ENCODE data around the gene CFB.

The CFB gene

GRCh38 chr6:31948306-31948705, 2.4 kb downstream of the CFB start:
- no peak for DNase-seq (ENCODE audit: low read depth in 2 of 2)

- DNase-seq (ENCODE audit: low read depth in 2 of 2): no peak
These were observed 3.0 kb downstream of the CFB start for GRCh38 chr6:31948753-31949413.

GRCh38 chr6:31949926-31950548, 4.1 kb downstream of the CFB start:
- no peak for DNase-seq (ENCODE audit: low read depth in 2 of 2)

GRCh38 chr6:31952140-31952805, 6.4 kb downstream of the CFB start:
- peak in 1 of 2 donors; percentile 35 for DNase-seq (ENCODE audit: low read depth in 2 of 2)

- no peak for DNase-seq (ENCODE audit: low read depth in 2 of 2)
These were observed 7.0 kb downstream of the CFB start for GRCh38 chr6:31952890-31953289.

GRCh38 chr6:31954511-31954910, 8.6 kb downstream of the CFB start:
- no peak for DNase-seq (ENCODE audit: low read depth in 2 of 2)

GRCh38 chr6:31956796-31957195, 10.9 kb downstream of the CFB start:
- no peak for DNase-seq (ENCODE audit: low read depth in 2 of 2)

- no peak for DNase-seq (ENCODE audit: low read depth in 2 of 2)
These were observed 12.5 kb downstream of the CFB start for GRCh38 chr6:31958412-31958740.

- DNase-seq (ENCODE audit: low read depth in 2 of 2): peak; percentile 95 to 98
These were observed 13.1 kb downstream of the CFB start, which contains the start of the genes NELFE and SKIC2 for GRCh38 chr6:31958741-31959739. TSS of gene NELFE (minus strand) at chr6:31958971. CDS start at chr6:31958446, 525 bp downstream. TSS of gene SKIC2 (plus strand) at chr6:31959175. CDS start at chr6:31959193, 18 bp downstream.

- no peak for DNase-seq (ENCODE audit: low read depth in 2 of 2)
These were observed 15.7 kb downstream of the CFB start for GRCh38 chr6:31961616-31962015.

GRCh38 chr6:31963921-31964320, 18.0 kb downstream of the CFB start:
- no peak for DNase-seq (ENCODE audit: low read depth in 2 of 2)

GRCh38 chr6:31965700-31966099, 19.8 kb downstream of the CFB start:
- no peak for DNase-seq (ENCODE audit: low read depth in 2 of 2)

GRCh38 chr6:31966506-31966905, 20.6 kb downstream of the CFB start:
- DNase-seq (ENCODE audit: low read depth in 2 of 2): no peak

- DNase-seq (ENCODE audit: low read depth in 2 of 2): no peak
These were observed 21.4 kb downstream of the CFB start for GRCh38 chr6:31966997-31967925.

- DNase-seq (ENCODE audit: low read depth in 2 of 2): no peak
These were observed 22.0 kb downstream of the CFB start for GRCh38 chr6:31967926-31968320.

- DNase-seq (ENCODE audit: low read depth in 2 of 2): no peak
These were observed 22.4 kb downstream of the CFB start for GRCh38 chr6:31968326-31968725.

- no peak for DNase-seq (ENCODE audit: low read depth in 2 of 2)
These were observed 23.2 kb downstream of the CFB start for GRCh38 chr6:31968791-31969711.

- DNase-seq (ENCODE audit: low read depth in 2 of 2): no peak
These were observed 24.1 kb downstream of the CFB start for GRCh38 chr6:31969712-31970603.

Measured in stimulated activated CD4-positive, alpha-beta T cell treated with anti-CD3 and anti-CD28 coated beads, Interleukin-4, amount 100 ng/mL, for 48 hours (primary cell).